H1 (cell line): ENCODE measurements around the gene MRPS27. TPM values are rescaled to one million over a fixed set of nuclear protein-coding genes. Genes with fewer than 3 reads are reported as not detected.

Source experiments
- CTCF ChIA-PET: fragments of 300-600 bp; sonication (Branson Sonifier 250); formaldehyde crosslinking; loops from one replicate; lab custom pipeline; 2021; ENCODE audit not compliant: partially characterized antibody; lab: Charles Lee
- POLR2A ChIA-PET: fragments of 300-600 bp; sonication (Branson Sonifier 250); formaldehyde crosslinking; loops from one replicate; lab custom pipeline; 2021; ENCODE audit warnings: inconsistent platforms; ENCODE audit not compliant: partially characterized antibody; lab: Charles Lee
- DNase-seq, 2 experiments: peaks; one replicate each; pipeline versions ENCODE4 v3.0.0 to v3.0.0-alpha.2; 2010 to 2022; ENCODE audit warnings: low spot score in 2 of 2, low read depth in 1 of 2, mixed read lengths in 1 of 2
- FAIRE-seq: peaks from 2 replicates; lab custom pipeline; 2011; peaks lifted over from hg19 to GRCh38; lab: Jason Lieb, UNC
- H2AFZ ChIP-seq: 2 replicates; pipeline ENCODE4 v1.8.1; 2012; ENCODE audit warnings: low read length, inconsistent platforms
- H2AK5ac ChIP-seq: 2 replicates; pipeline ENCODE4 v1.6.1; 2013; ENCODE audit warnings: low read depth, low read length
- H2BK120ac ChIP-seq: replicated peaks from 2 replicates; pipeline ENCODE3; 2013; ENCODE audit warnings: low read depth, low read length, inconsistent platforms
- H2BK12ac ChIP-seq: 2 replicates; pipeline ENCODE4 v1.6.1; 2013; ENCODE audit warnings: low read depth, low read length
- H2BK15ac ChIP-seq: 2 replicates; pipeline ENCODE4 v1.6.1; 2013; ENCODE audit warnings: low read length
- H2BK20ac ChIP-seq: 2 replicates; pipeline ENCODE4 v1.6.1; 2013; ENCODE audit warnings: low read length
- H2BK5ac ChIP-seq: 2 replicates; pipeline ENCODE4 v1.6.1; 2013; ENCODE audit warnings: low read depth, low read length
- H3K14ac ChIP-seq: 2 replicates; pipeline ENCODE4 v1.6.1; 2013; ENCODE audit warnings: inconsistent platforms; ENCODE audit not compliant: insufficient read length
- H3K18ac ChIP-seq: 2 replicates; pipeline ENCODE4 v1.6.1; 2013; ENCODE audit warnings: low read length; ENCODE audit errors: extremely low read depth
- H3K23ac ChIP-seq: 2 replicates; pipeline ENCODE4 v1.6.1; 2013; ENCODE audit warnings: inconsistent platforms; ENCODE audit not compliant: insufficient read length
- H3K23me2 ChIP-seq: 2 replicates; pipeline ENCODE4 v1.6.1; 2013; ENCODE audit warnings: low read depth, low read length
- H3K27ac ChIP-seq: 2 replicates; pipeline ENCODE4 v1.6.1; 2011; ENCODE audit warnings: low read depth, low read length, inconsistent platforms
- H3K27me3 ChIP-seq, 4 experiments: replicated peaks in 1 of 4; 1 replicate in 1 of 4; 2 replicates in 3 of 4; pipeline versions ENCODE4 v1.6.1 to v1.8.1; 2011 to 2013; ENCODE audit warnings: low read length in 3 of 4, mild to moderate bottlenecking in 3 of 4, inconsistent platforms in 2 of 4, mixed read lengths in 2 of 4, moderate library complexity in 1 of 4; ENCODE audit not compliant: control insufficient read depth in 3 of 4, insufficient read depth in 3 of 4; ENCODE audit errors: extremely low read depth in 1 of 4
- H3K36me3 ChIP-seq, 4 experiments: 2 replicates each; pipeline versions ENCODE4 v1.6.1 to v1.8.1; 2011 to 2013; ENCODE audit warnings: mild to moderate bottlenecking in 4 of 4, low read length in 3 of 4, moderate library complexity in 2 of 4, control low read depth in 1 of 4, inconsistent platforms in 1 of 4; ENCODE audit not compliant: insufficient read depth in 4 of 4, control insufficient read depth in 2 of 4
- H3K4ac ChIP-seq: replicated peaks from 2 replicates; pipeline ENCODE3; 2013; ENCODE audit warnings: low read length, low read depth, mixed read lengths, inconsistent platforms; ENCODE audit not compliant: insufficient read length
- H3K4me1 ChIP-seq, 4 experiments: replicated peaks in 1 of 4; 1 replicate in 1 of 4; 2 replicates in 3 of 4; pipeline versions ENCODE4 v1.6.1 to v1.8.1; 2011 to 2013; ENCODE audit warnings: low read length in 3 of 4, inconsistent platforms in 2 of 4, mixed read lengths in 1 of 4; ENCODE audit not compliant: insufficient read depth in 4 of 4, control insufficient read depth in 3 of 4
- H3K4me2 ChIP-seq, 2 experiments: 2 replicates each; pipeline versions ENCODE4 v1.6.1 to v1.8.1; 2011 to 2013; ENCODE audit warnings: low read depth in 2 of 2, low read length in 2 of 2, control low read depth in 1 of 2, inconsistent platforms in 1 of 2, mild to moderate bottlenecking in 1 of 2; ENCODE audit not compliant: insufficient read depth in 1 of 2
- H3K4me3 ChIP-seq, 4 experiments: fragments of 200-600, 300-600 bp in 1 of 4; sonication (generic), shearing (Covaris generic), sonication (Bioruptor Twin) in 1 of 4; 2 replicates each; pipeline versions ENCODE4 v1.5.1 to v1.8.1; 2011 to 2016; ENCODE audit warnings: low read length in 4 of 4, low read depth in 3 of 4, control low read depth in 2 of 4, inconsistent platforms in 2 of 4, mild to moderate bottlenecking in 2 of 4, mixed read lengths in 1 of 4, moderate library complexity in 1 of 4; ENCODE audit not compliant: insufficient read depth in 2 of 4; ENCODE audit errors: extremely low read depth in 1 of 4
- H3K56ac ChIP-seq: replicated peaks from 2 replicates; pipeline ENCODE3; 2013; ENCODE audit warnings: low read depth, mild to moderate bottlenecking, mixed read lengths, low read length, inconsistent platforms; ENCODE audit not compliant: insufficient read length
- H3K79me1 ChIP-seq: 2 replicates; pipeline ENCODE4 v1.6.1; 2013; ENCODE audit warnings: low read depth, low read length, control low read depth
- H3K79me2 ChIP-seq, 2 experiments: 2 replicates each; pipeline versions ENCODE4 v1.6.1 to v1.8.1; 2012 to 2013; ENCODE audit warnings: low read length in 2 of 2, mild to moderate bottlenecking in 2 of 2, inconsistent platforms in 1 of 2; ENCODE audit not compliant: insufficient read depth in 2 of 2, control insufficient read depth in 1 of 2
- H3K9ac ChIP-seq, 4 experiments: replicated peaks in 1 of 4; 1 replicate in 1 of 4; 2 replicates in 3 of 4; pipeline versions ENCODE4 v1.6.1 to v1.8.1; 2011 to 2013; ENCODE audit warnings: low read depth in 3 of 4, low read length in 3 of 4, control low read depth in 2 of 4, mild to moderate bottlenecking in 2 of 4, moderate library complexity in 2 of 4, inconsistent platforms in 1 of 4; ENCODE audit errors: extremely low read depth in 1 of 4
- H3K9me3 ChIP-seq, 2 experiments: 2 replicates each; pipeline versions ENCODE4 v1.6.1 to v1.8.1; 2012 to 2013; ENCODE audit warnings: mild to moderate bottlenecking in 2 of 2, moderate library complexity in 2 of 2, control low read depth in 1 of 2, inconsistent platforms in 1 of 2, low read depth in 1 of 2, low read length in 1 of 2, mixed read lengths in 1 of 2; ENCODE audit not compliant: insufficient read depth in 2 of 2
- H4K20me1 ChIP-seq, 2 experiments: replicated peaks in 1 of 2; 2 replicates each; pipeline versions ENCODE3 to v1.8.1; 2011 to 2013; ENCODE audit warnings: inconsistent platforms in 2 of 2, low read length in 2 of 2, mild to moderate bottlenecking in 1 of 2; ENCODE audit not compliant: insufficient read depth in 2 of 2, control insufficient read depth in 1 of 2
- H4K5ac ChIP-seq: 2 replicates; pipeline ENCODE4 v1.6.1; 2013; ENCODE audit warnings: low read length, low read depth, mixed read lengths, inconsistent platforms; ENCODE audit not compliant: insufficient read length
- H4K8ac ChIP-seq: 2 replicates; pipeline ENCODE4 v1.8.0; 2013; ENCODE audit warnings: mild to moderate bottlenecking, moderate library complexity, low read length, inconsistent platforms; ENCODE audit not compliant: insufficient read depth; ENCODE audit errors: extremely low read depth
- H4K91ac ChIP-seq: replicated peaks from 2 replicates; pipeline ENCODE3; 2013; ENCODE audit warnings: low read length, mixed read lengths, inconsistent platforms; ENCODE audit not compliant: insufficient read length
- NRF1 ChIP-seq: IDR thresholded peaks from 2 replicates; pipeline ENCODE4 v1.6.1; 2011; ENCODE audit warnings: mild to moderate bottlenecking, low read depth, low read length, improper control_type of control experiment
- RAD21 ChIP-seq, 2 experiments: IDR thresholded peaks in 1 of 2; conservative IDR thresholded peaks in 1 of 2; 2 replicates each; pipeline ENCODE4 v1.6.1; 2011; ENCODE audit warnings: low read depth in 2 of 2, low read length in 2 of 2, improper control_type of control experiment in 1 of 2, inconsistent platforms in 1 of 2, mild to moderate bottlenecking in 1 of 2, moderate library complexity in 1 of 2
- RNF2 ChIP-seq: fragments of 200-900, 300-1000 bp; sonication (generic); IDR thresholded peaks from 2 replicates; pipeline ENCODE4 v1.7.1; 2016; ENCODE audit warnings: borderline replicate concordance, low read depth, mild to moderate bottlenecking, antibody characterized with exemption, low read length; ENCODE audit not compliant: poor library complexity, severe bottlenecking; ENCODE audit errors: missing control alignments
- SUZ12 ChIP-seq: fragments of 200-600 bp; sonication (generic); IDR thresholded peaks from 2 replicates; pipeline ENCODE4 v1.6.1; 2012; ENCODE audit warnings: mild to moderate bottlenecking, inconsistent platforms, low read length, moderate library complexity, mixed read lengths
- WGBS, 2 experiments: shearing (Covaris generic) in 1 of 2; methylation state at CpG; one replicate each; pipeline versions ENCODE4 v1.1.6 to v1.1.7; 2013 to 2015; ENCODE audit warnings: low lambda C conversion rate in 2 of 2, mixed read lengths in 2 of 2, inconsistent platforms in 1 of 2, low coverage in 1 of 2, missing lambda C conversion rate in 1 of 2; ENCODE audit not compliant: insufficient replicate concordance in 2 of 2, insufficient coverage in 1 of 2, insufficient read length in 1 of 2; ENCODE audit errors: extremely low coverage in 1 of 2, missing lambda C conversion rate in 1 of 2; 5-methylcytosine and 5-hydroxymethylcytosine counted together
- polyA plus RNA-seq, 7 experiments: library from polyadenylated mRNA; depleted of rRNA in 3 of 7; stranded (reverse) in 5 of 7; unstranded in 2 of 7; fragments of >200 nt in 5 of 7; fragments of 200-250 nt in 2 of 7; gene quantifications; 1 replicate in 5 of 7; 2 replicates in 1 of 7; 4 replicates in 1 of 7; pipeline versions ENCODE4 v1.2.1 to v1.2.3, GENCODE V29; 2011 to 2013; ENCODE audit warnings: missing spikeins in 2 of 7, mixed read lengths in 2 of 7
- total RNA-seq: library from RNA; stranded (reverse); fragmentation: NEBNext Ultra II Directional; extraction: Animal tissue kit (Norgen Biotek cat#: 25700); gene quantifications from 2 replicates; pipeline ENCODE4 v1.2.1, GENCODE V29; 2021

Gene MRPS27
- total and polyA plus RNA-seq, 2 of the 8 experiments (the other 6 are each of a cell fraction or from before 2014, with no cell fraction given): 93.2 to 102 TPM

- peaks cover 0 to 2% (median 0%) of the 10 kb centered on the region in 4 experiments; a peak in 1 of 7 replicates for H3K4me1 ChIP-seq
- H3K18ac ChIP-seq: no peak overlapping the region
- WGBS, 2 experiments: 91% methylated on average over 15 of the region's 15 CpGs; no CpG with 5 or more reads in 1 of the 2 experiments
- H2AFZ ChIP-seq: no peak overlapping the region
- no peak overlapping the region for H2BK20ac ChIP-seq
- POLR2A ChIA-PET: no interaction called here
- no peak overlapping the region for H2BK120ac ChIP-seq
- no peak overlapping the region for H2BK12ac ChIP-seq
- no peak overlapping the region for H3K4ac ChIP-seq
- H2AK5ac ChIP-seq: no peak overlapping the region
- no peak overlapping the region for H3K14ac ChIP-seq
- no peak overlapping the region for H2BK5ac ChIP-seq
- H3K4me3 ChIP-seq: no peak overlapping the region
- peaks cover 21 to 75% (median 46%) of the 10 kb centered on the region in 4 experiments for H3K36me3 ChIP-seq
- no peak overlapping the region for H3K56ac ChIP-seq
- H4K20me1 ChIP-seq: peaks cover 0 to 2% of the 10 kb centered on the region in 2 experiments
- no peak overlapping the region for H3K23ac ChIP-seq
- FAIRE-seq (no peak), DNase-seq (no peak)
- no peak overlapping the region for H3K4me2 ChIP-seq
- H3K79me1 ChIP-seq: no peaks in the 10 kb centered on the region
- H4K8ac ChIP-seq: no peak overlapping the region
- TF ChIP-seq NRF1 (no peak), RNF2 (no peak), SUZ12 (no peak), RAD21 (IDR thresholded peaks at IDR 0.05 in 1 of 2, conservative IDR thresholded peaks at IDR 0.05 in 1 of 2; ENCODE audit: low read depth in 2 of 2, low read length in 2 of 2) (no peak)
- TF ChIP-seq, all 59 proteins: peak for 0
- no peaks in the 10 kb centered on the region for H3K79me2 ChIP-seq
- no peaks in the 10 kb centered on the region for H3K23me2 ChIP-seq
- H4K5ac ChIP-seq: no peak overlapping the region
- H3K27ac ChIP-seq: no peak overlapping the region
- H3K27me3 ChIP-seq: no peaks in the 10 kb centered on the region
- no peak overlapping the region for H4K91ac ChIP-seq
- H3K9ac ChIP-seq: no peak overlapping the region
- CTCF ChIA-PET: no interaction called here
- no peak overlapping the region for H2BK15ac ChIP-seq
- no peaks in the 10 kb centered on the region; a peak in 1 of 4 replicates for H3K9me3 ChIP-seq
Observed at GRCh38 chr5:72199681-72200080, 120.4 kb downstream of the MRPS27 start.
